H1 (cell line): ENCODE results near the gene INVS. TPM values are rescaled to one million over a fixed set of nuclear protein-coding genes. Genes with fewer than 3 reads are reported as not detected.
"Not testable (repeated sequence)": the region's sequence is repeated elsewhere in the genome, so short reads cannot be mapped to it uniquely, and the experiment has no call there.

Source experiments
- CTCF ChIA-PET: fragments of 300-600 bp; sonication (Branson Sonifier 250); formaldehyde crosslinking; loops from one replicate; lab custom pipeline; 2021; ENCODE audit not compliant: partially characterized antibody; lab: Charles Lee
- POLR2A ChIA-PET: fragments of 300-600 bp; sonication (Branson Sonifier 250); formaldehyde crosslinking; loops from one replicate; lab custom pipeline; 2021; ENCODE audit warnings: inconsistent platforms; ENCODE audit not compliant: partially characterized antibody; lab: Charles Lee
- DNase-seq, 2 experiments: peaks; one replicate each; pipeline versions ENCODE4 v3.0.0 to v3.0.0-alpha.2; 2010 to 2022; ENCODE audit warnings: low spot score in 2 of 2, low read depth in 1 of 2, mixed read lengths in 1 of 2
- FAIRE-seq: peaks from 2 replicates; lab custom pipeline; 2011; peaks lifted over from hg19 to GRCh38; lab: Jason Lieb, UNC
- H2AFZ ChIP-seq: 2 replicates; pipeline ENCODE4 v1.8.1; 2012; ENCODE audit warnings: low read length, inconsistent platforms
- H2AK5ac ChIP-seq: 2 replicates; pipeline ENCODE4 v1.6.1; 2013; ENCODE audit warnings: low read depth, low read length
- H2BK120ac ChIP-seq: replicated peaks from 2 replicates; pipeline ENCODE3; 2013; ENCODE audit warnings: low read depth, low read length, inconsistent platforms
- H2BK12ac ChIP-seq: 2 replicates; pipeline ENCODE4 v1.6.1; 2013; ENCODE audit warnings: low read depth, low read length
- H2BK15ac ChIP-seq: 2 replicates; pipeline ENCODE4 v1.6.1; 2013; ENCODE audit warnings: low read length
- H2BK20ac ChIP-seq: 2 replicates; pipeline ENCODE4 v1.6.1; 2013; ENCODE audit warnings: low read length
- H2BK5ac ChIP-seq: 2 replicates; pipeline ENCODE4 v1.6.1; 2013; ENCODE audit warnings: low read depth, low read length
- H3K14ac ChIP-seq: 2 replicates; pipeline ENCODE4 v1.6.1; 2013; ENCODE audit warnings: inconsistent platforms; ENCODE audit not compliant: insufficient read length
- H3K18ac ChIP-seq: 2 replicates; pipeline ENCODE4 v1.6.1; 2013; ENCODE audit warnings: low read length; ENCODE audit errors: extremely low read depth
- H3K23ac ChIP-seq: 2 replicates; pipeline ENCODE4 v1.6.1; 2013; ENCODE audit warnings: inconsistent platforms; ENCODE audit not compliant: insufficient read length
- H3K23me2 ChIP-seq: 2 replicates; pipeline ENCODE4 v1.6.1; 2013; ENCODE audit warnings: low read depth, low read length
- H3K27ac ChIP-seq: 2 replicates; pipeline ENCODE4 v1.6.1; 2011; ENCODE audit warnings: low read depth, low read length, inconsistent platforms
- H3K27me3 ChIP-seq, 4 experiments: replicated peaks in 1 of 4; 1 replicate in 1 of 4; 2 replicates in 3 of 4; pipeline versions ENCODE4 v1.6.1 to v1.8.1; 2011 to 2013; ENCODE audit warnings: low read length in 3 of 4, mild to moderate bottlenecking in 3 of 4, inconsistent platforms in 2 of 4, mixed read lengths in 2 of 4, moderate library complexity in 1 of 4; ENCODE audit not compliant: control insufficient read depth in 3 of 4, insufficient read depth in 3 of 4; ENCODE audit errors: extremely low read depth in 1 of 4
- H3K36me3 ChIP-seq, 4 experiments: 2 replicates each; pipeline versions ENCODE4 v1.6.1 to v1.8.1; 2011 to 2013; ENCODE audit warnings: mild to moderate bottlenecking in 4 of 4, low read length in 3 of 4, moderate library complexity in 2 of 4, control low read depth in 1 of 4, inconsistent platforms in 1 of 4; ENCODE audit not compliant: insufficient read depth in 4 of 4, control insufficient read depth in 2 of 4
- H3K4ac ChIP-seq: replicated peaks from 2 replicates; pipeline ENCODE3; 2013; ENCODE audit warnings: low read length, low read depth, mixed read lengths, inconsistent platforms; ENCODE audit not compliant: insufficient read length
- H3K4me1 ChIP-seq, 4 experiments: replicated peaks in 1 of 4; 1 replicate in 1 of 4; 2 replicates in 3 of 4; pipeline versions ENCODE4 v1.6.1 to v1.8.1; 2011 to 2013; ENCODE audit warnings: low read length in 3 of 4, inconsistent platforms in 2 of 4, mixed read lengths in 1 of 4; ENCODE audit not compliant: insufficient read depth in 4 of 4, control insufficient read depth in 3 of 4
- H3K4me2 ChIP-seq, 2 experiments: 2 replicates each; pipeline versions ENCODE4 v1.6.1 to v1.8.1; 2011 to 2013; ENCODE audit warnings: low read depth in 2 of 2, low read length in 2 of 2, control low read depth in 1 of 2, inconsistent platforms in 1 of 2, mild to moderate bottlenecking in 1 of 2; ENCODE audit not compliant: insufficient read depth in 1 of 2
- H3K4me3 ChIP-seq, 4 experiments: fragments of 200-600, 300-600 bp in 1 of 4; sonication (generic), shearing (Covaris generic), sonication (Bioruptor Twin) in 1 of 4; 2 replicates each; pipeline versions ENCODE4 v1.5.1 to v1.8.1; 2011 to 2016; ENCODE audit warnings: low read length in 4 of 4, low read depth in 3 of 4, control low read depth in 2 of 4, inconsistent platforms in 2 of 4, mild to moderate bottlenecking in 2 of 4, mixed read lengths in 1 of 4, moderate library complexity in 1 of 4; ENCODE audit not compliant: insufficient read depth in 2 of 4; ENCODE audit errors: extremely low read depth in 1 of 4
- H3K56ac ChIP-seq: replicated peaks from 2 replicates; pipeline ENCODE3; 2013; ENCODE audit warnings: low read depth, mild to moderate bottlenecking, mixed read lengths, low read length, inconsistent platforms; ENCODE audit not compliant: insufficient read length
- H3K79me1 ChIP-seq: 2 replicates; pipeline ENCODE4 v1.6.1; 2013; ENCODE audit warnings: low read depth, low read length, control low read depth
- H3K79me2 ChIP-seq, 2 experiments: 2 replicates each; pipeline versions ENCODE4 v1.6.1 to v1.8.1; 2012 to 2013; ENCODE audit warnings: low read length in 2 of 2, mild to moderate bottlenecking in 2 of 2, inconsistent platforms in 1 of 2; ENCODE audit not compliant: insufficient read depth in 2 of 2, control insufficient read depth in 1 of 2
- H3K9ac ChIP-seq, 4 experiments: replicated peaks in 1 of 4; 1 replicate in 1 of 4; 2 replicates in 3 of 4; pipeline versions ENCODE4 v1.6.1 to v1.8.1; 2011 to 2013; ENCODE audit warnings: low read depth in 3 of 4, low read length in 3 of 4, control low read depth in 2 of 4, mild to moderate bottlenecking in 2 of 4, moderate library complexity in 2 of 4, inconsistent platforms in 1 of 4; ENCODE audit errors: extremely low read depth in 1 of 4
- H3K9me3 ChIP-seq, 2 experiments: 2 replicates each; pipeline versions ENCODE4 v1.6.1 to v1.8.1; 2012 to 2013; ENCODE audit warnings: mild to moderate bottlenecking in 2 of 2, moderate library complexity in 2 of 2, control low read depth in 1 of 2, inconsistent platforms in 1 of 2, low read depth in 1 of 2, low read length in 1 of 2, mixed read lengths in 1 of 2; ENCODE audit not compliant: insufficient read depth in 2 of 2
- H4K20me1 ChIP-seq, 2 experiments: replicated peaks in 1 of 2; 2 replicates each; pipeline versions ENCODE3 to v1.8.1; 2011 to 2013; ENCODE audit warnings: inconsistent platforms in 2 of 2, low read length in 2 of 2, mild to moderate bottlenecking in 1 of 2; ENCODE audit not compliant: insufficient read depth in 2 of 2, control insufficient read depth in 1 of 2
- H4K5ac ChIP-seq: 2 replicates; pipeline ENCODE4 v1.6.1; 2013; ENCODE audit warnings: low read length, low read depth, mixed read lengths, inconsistent platforms; ENCODE audit not compliant: insufficient read length
- H4K8ac ChIP-seq: 2 replicates; pipeline ENCODE4 v1.8.0; 2013; ENCODE audit warnings: mild to moderate bottlenecking, moderate library complexity, low read length, inconsistent platforms; ENCODE audit not compliant: insufficient read depth; ENCODE audit errors: extremely low read depth
- H4K91ac ChIP-seq: replicated peaks from 2 replicates; pipeline ENCODE3; 2013; ENCODE audit warnings: low read length, mixed read lengths, inconsistent platforms; ENCODE audit not compliant: insufficient read length
- EGR1 ChIP-seq: IDR thresholded peaks from 2 replicates; pipeline ENCODE4 v1.6.1; 2011; ENCODE audit warnings: low read depth, low read length, borderline replicate concordance
- MAFK ChIP-seq: IDR thresholded peaks from 2 replicates; pipeline ENCODE4 v1.6.1; 2012; ENCODE audit warnings: low read depth, mild to moderate bottlenecking, improper control_type of control experiment, low read length
- POLR2AphosphoS5 ChIP-seq: IDR thresholded peaks from 2 replicates; pipeline ENCODE4 v1.6.1; 2011; ENCODE audit warnings: low read depth, low read length
- SUZ12 ChIP-seq: fragments of 200-600 bp; sonication (generic); IDR thresholded peaks from 2 replicates; pipeline ENCODE4 v1.6.1; 2012; ENCODE audit warnings: mild to moderate bottlenecking, inconsistent platforms, low read length, moderate library complexity, mixed read lengths
- TBP ChIP-seq: IDR thresholded peaks from 2 replicates; pipeline ENCODE4 v1.6.1; 2011; ENCODE audit warnings: low read depth, low read length, improper control_type of control experiment
- WGBS, 2 experiments: shearing (Covaris generic) in 1 of 2; methylation state at CpG; one replicate each; pipeline versions ENCODE4 v1.1.6 to v1.1.7; 2013 to 2015; ENCODE audit warnings: low lambda C conversion rate in 2 of 2, mixed read lengths in 2 of 2, inconsistent platforms in 1 of 2, low coverage in 1 of 2, missing lambda C conversion rate in 1 of 2; ENCODE audit not compliant: insufficient replicate concordance in 2 of 2, insufficient coverage in 1 of 2, insufficient read length in 1 of 2; ENCODE audit errors: extremely low coverage in 1 of 2, missing lambda C conversion rate in 1 of 2; 5-methylcytosine and 5-hydroxymethylcytosine counted together
- polyA plus RNA-seq, 7 experiments: library from polyadenylated mRNA; depleted of rRNA in 3 of 7; stranded (reverse) in 5 of 7; unstranded in 2 of 7; fragments of >200 nt in 5 of 7; fragments of 200-250 nt in 2 of 7; gene quantifications; 1 replicate in 5 of 7; 2 replicates in 1 of 7; 4 replicates in 1 of 7; pipeline versions ENCODE4 v1.2.1 to v1.2.3, GENCODE V29; 2011 to 2013; ENCODE audit warnings: missing spikeins in 2 of 7, mixed read lengths in 2 of 7
- total RNA-seq: library from RNA; stranded (reverse); fragmentation: NEBNext Ultra II Directional; extraction: Animal tissue kit (Norgen Biotek cat#: 25700); gene quantifications from 2 replicates; pipeline ENCODE4 v1.2.1, GENCODE V29; 2021

The INVS gene
- total and polyA plus RNA-seq, 2 of the 8 experiments (the other 6 are each of a cell fraction or from before 2014, with no cell fraction given): 4.1 to 6.9 TPM

DNA sequence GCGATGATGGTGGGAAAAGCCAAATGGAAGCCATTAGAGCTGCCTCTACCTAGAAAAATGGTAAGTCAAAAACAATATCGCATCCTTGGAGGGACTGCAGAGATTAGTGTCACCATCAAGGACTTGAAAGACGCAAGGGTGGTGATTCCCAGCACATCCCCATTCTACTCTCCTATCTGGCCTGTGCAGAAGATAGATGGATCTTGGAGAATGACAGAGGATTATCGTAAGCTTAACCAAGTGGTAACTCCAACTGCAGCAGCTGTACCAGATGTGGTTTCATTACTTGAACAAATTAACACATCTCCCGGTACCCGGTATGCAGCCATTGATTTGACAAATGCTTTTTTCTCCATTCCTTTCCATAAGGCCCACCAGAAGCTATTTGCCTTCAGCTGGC is 24.1 kb upstream of the INVS start (continued):
- TF ChIP-seq POLR2AphosphoS5 (no peak), MAFK (no peak), EGR1 (no peak), TBP (no peak), SUZ12 (no peak)
- TF ChIP-seq, all 59 proteins: peak for 0

DNA sequence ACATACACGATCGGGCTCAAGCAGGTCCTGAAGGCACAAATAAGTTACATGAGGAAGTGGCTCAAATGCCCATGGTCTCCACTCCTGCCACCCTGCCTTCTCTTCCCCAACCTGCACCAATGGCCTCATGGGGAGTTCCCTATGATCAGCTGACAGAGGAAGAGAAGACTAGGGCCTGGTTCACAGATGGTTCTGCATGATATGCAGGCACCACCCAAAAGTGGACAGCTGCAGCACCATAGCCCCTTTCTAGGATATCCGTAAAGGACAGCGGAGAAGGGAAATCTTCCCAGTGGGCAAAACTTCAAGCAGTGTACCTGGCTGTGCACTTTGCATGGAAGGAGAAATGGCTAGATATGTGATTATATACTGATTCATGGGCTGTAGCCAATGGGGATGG is 22.8 kb upstream of the INVS start:
- H4K5ac ChIP-seq, H3K4ac ChIP-seq, H4K20me1 ChIP-seq, H3K4me2 ChIP-seq, H3K79me1 ChIP-seq, H2BK12ac ChIP-seq, H2BK5ac ChIP-seq, CTCF ChIA-PET, H4K91ac ChIP-seq, DNase-seq, H3K18ac ChIP-seq, H2BK120ac ChIP-seq, H3K27me3 ChIP-seq, H3K23ac ChIP-seq, H3K36me3 ChIP-seq, H3K27ac ChIP-seq, H3K4me3 ChIP-seq, FAIRE-seq, H2AK5ac ChIP-seq, H4K8ac ChIP-seq, H3K23me2 ChIP-seq, H2AFZ ChIP-seq, H2BK15ac ChIP-seq, H3K9ac ChIP-seq, H3K56ac ChIP-seq, H3K9me3 ChIP-seq, H3K14ac ChIP-seq, POLR2A ChIA-PET, H2BK20ac ChIP-seq, H3K4me1 ChIP-seq: not testable (repeated sequence)
- peaks cover 0 to 13% of the 10 kb centered on the region in 2 experiments; a peak in 2 of 4 replicates for H3K79me2 ChIP-seq
- 86% methylated on average over 4 of the region's 4 CpGs; no CpG with 5 or more reads in 1 of the 2 experiments for whole genome bisulfite sequencing, 2 experiments
